BLaER1 (cell line): ENCODE data around the gene SLC7A4.
A peak's percentile ranks its signal among the peaks of the same experiment; 100 is the strongest.

Experiments used
- H3K27ac ChIP-seq: shearing (Covaris generic); formaldehyde crosslinking; 2 replicates; pipeline ENCODE4 v1.8.1; 2022
- H3K27me3 ChIP-seq: shearing (Covaris generic); formaldehyde crosslinking; 2 replicates; pipeline ENCODE4 v1.8.1; 2022
- H3K36me3 ChIP-seq: shearing (Covaris generic); formaldehyde crosslinking; 2 replicates; pipeline ENCODE4 v1.8.1; 2022
- H3K4me1 ChIP-seq: shearing (Covaris generic); formaldehyde crosslinking; 2 replicates; pipeline ENCODE4 v1.8.1; 2022
- H3K4me2 ChIP-seq: shearing (Covaris generic); formaldehyde crosslinking; 2 replicates; pipeline ENCODE4 v1.8.1; 2022
- H3K4me3 ChIP-seq: shearing (Covaris generic); formaldehyde crosslinking; 2 replicates; pipeline ENCODE4 v1.8.1; 2022
- H3K9ac ChIP-seq: shearing (Covaris generic); formaldehyde crosslinking; 2 replicates; pipeline ENCODE4 v1.8.1; 2022
- H3K9me3 ChIP-seq: shearing (Covaris generic); formaldehyde crosslinking; 2 replicates; pipeline ENCODE4 v1.8.1; 2022
- H4K20me1 ChIP-seq: shearing (Covaris generic); formaldehyde crosslinking; 2 replicates; pipeline ENCODE4 v1.8.1; 2022
- Cebpa-rat ChIP-seq: shearing (Covaris generic); IDR thresholded peaks from 2 replicates; pipeline ENCODE4 v1.8.1; 2022

Gene SLC7A4

DNA sequence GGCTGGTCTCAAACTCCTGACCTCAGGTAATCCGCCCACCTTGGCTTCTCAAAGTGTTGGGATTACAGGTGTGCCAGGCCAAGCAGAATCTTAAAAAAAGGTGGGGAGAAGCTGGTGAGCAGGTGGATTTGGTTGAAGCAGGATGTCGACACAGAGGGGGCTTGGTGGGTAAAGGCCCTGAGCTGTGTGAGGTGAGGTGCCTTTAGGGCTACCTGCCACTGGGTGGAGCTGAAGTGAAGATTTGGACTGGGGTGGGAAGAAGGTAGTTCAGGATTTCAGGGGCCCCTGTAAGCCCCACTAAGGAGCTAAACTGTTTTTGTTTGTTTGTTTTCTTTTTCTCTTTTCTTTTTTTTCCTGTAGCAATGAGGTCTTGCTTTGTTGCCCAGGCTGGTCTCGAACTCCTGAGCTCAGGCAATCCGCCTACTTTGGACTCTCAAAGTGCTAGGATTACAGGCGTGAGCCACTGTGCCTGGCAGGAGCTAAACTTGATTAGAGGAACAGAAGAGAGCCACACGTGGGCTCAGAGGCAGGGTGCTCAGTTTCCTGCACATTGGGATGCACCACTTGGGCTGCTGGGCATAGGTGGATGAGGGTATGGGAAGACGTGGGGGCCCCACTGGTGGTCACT is 11.4 kb downstream of the SLC7A4 start:
- Histone ChIP-seq H3K27me3 (no peaks in the 10 kb centered on the region), H3K4me3 (no peak overlapping the region), H3K4me1 (peaks cover 10% of the 10 kb centered on the region), H3K27ac (no peak overlapping the region), H3K9me3 (no peaks in the 10 kb centered on the region), H3K4me2 (no peak overlapping the region), H3K9ac (no peak overlapping the region), H4K20me1 (no peaks in the 10 kb centered on the region), H3K36me3 (no peaks in the 10 kb centered on the region)
- TF ChIP-seq Cebpa-rat, result no peak

DNA sequence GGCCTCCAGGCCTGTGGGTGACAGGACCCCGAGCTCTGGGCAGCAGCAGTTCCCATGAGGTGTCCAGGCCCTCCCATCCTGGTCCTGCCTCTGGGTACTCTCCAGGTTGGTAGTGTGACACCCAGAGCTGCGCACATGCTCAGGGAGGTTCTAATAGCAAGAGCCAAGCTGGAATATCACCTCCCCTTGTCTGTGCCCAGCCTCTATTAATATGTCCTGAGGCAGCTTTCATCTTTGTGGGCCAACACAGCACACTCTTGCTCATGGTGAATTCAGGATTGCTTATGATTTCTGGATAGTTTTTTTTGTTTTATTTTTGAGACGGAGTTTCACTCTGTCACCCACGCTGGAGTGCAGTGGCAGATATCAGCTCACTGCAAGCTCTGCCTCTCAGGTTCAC is 14.0 kb downstream of the SLC7A4 start:
- Histone ChIP-seq H3K27me3 (no peaks in the 10 kb centered on the region), H3K9me3 (no peaks in the 10 kb centered on the region), H3K36me3 (no peaks in the 10 kb centered on the region), H3K4me1 (peaks cover 29% of the 10 kb centered on the region), H3K4me3 (no peak overlapping the region), H4K20me1 (no peaks in the 10 kb centered on the region), H3K9ac (no peak overlapping the region), H3K4me2 (no peak overlapping the region), H3K27ac (no peak overlapping the region)
- TF ChIP-seq Cebpa-rat, result no peak

DNA sequence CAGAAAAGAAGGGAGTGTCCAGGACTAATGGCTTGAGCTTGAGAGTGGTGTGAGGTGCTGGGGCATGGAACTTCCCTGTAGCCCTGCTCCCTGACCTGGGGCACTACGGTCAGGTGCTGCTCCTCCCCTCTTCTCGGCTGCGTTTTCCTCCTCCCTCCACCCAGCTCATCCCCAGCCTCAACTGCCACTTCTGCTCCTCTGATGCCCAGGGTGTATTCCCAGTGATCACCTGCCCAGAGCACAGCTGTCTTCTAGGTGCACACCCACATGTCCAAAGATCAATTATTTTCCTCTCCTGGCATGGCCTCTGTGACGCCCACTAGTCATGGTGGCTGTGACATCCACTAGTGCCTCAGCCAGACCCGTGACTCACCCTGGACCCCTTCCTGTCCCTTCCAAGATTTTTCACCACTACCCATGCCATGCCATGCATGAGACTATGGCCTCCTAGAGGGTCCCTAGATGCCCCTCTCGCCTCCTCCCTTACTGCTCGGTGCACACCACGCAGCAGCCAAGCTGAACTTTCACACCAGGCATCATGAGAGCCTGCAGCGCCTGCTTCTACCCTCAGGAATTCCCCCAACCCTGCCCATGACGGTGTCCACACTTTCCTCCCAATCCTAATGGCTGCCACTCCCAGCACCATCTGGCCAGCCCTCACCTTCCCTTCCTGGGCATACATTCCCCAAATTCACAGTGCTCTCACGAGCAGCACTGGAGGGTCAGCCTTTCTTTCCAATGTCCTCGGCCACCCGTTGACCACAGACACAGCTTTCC is 15.5 kb downstream of the SLC7A4 start:
- Histone ChIP-seq H3K27me3 (no peaks in the 10 kb centered on the region), H3K36me3 (no peaks in the 10 kb centered on the region), H3K4me3 (no peak overlapping the region), H3K27ac (no peak overlapping the region), H4K20me1 (no peaks in the 10 kb centered on the region), H3K4me2 (no peak overlapping the region), H3K9me3 (no peaks in the 10 kb centered on the region), H3K4me1 (peaks cover 32% of the 10 kb centered on the region), H3K9ac (no peak overlapping the region)
- no peak for TF ChIP-seq Cebpa-rat

DNA sequence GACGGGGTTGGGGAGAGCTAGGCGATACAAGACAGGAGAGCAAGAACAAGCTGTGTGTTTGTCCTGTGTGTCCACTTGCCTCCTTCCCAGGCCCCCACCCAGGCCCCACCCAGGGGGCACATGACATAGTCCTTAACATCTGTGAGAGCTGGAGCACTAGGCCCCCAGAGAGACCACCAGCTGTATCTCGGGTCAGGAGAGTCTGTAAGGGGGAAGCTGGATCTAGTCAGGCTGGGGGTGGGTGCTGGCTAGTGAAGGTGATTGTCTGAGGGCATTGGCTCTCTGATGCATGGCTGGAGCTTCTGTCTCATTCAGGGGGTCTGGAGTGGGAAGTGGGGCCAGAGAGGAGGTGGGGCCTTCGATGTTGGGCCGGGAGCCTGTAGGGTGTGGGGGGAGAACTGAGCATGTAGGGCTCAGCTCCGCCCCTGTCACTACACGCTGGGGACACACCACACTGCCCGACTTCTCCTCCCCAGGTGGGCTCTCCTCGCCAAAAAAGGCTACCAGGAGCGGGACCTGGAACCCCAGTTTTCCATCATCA is 16.8 kb downstream of the SLC7A4 start:
- H3K36me3 ChIP-seq, result no peaks in the 10 kb centered on the region
- peak overlapping the region; percentile 98 for H3K4me2 ChIP-seq
- H3K4me3 ChIP-seq, result no peak overlapping the region
- no peaks in the 10 kb centered on the region for H3K27me3 ChIP-seq
- no peak for TF ChIP-seq Cebpa-rat
- H3K4me1 ChIP-seq, result peaks cover 32% of the 10 kb centered on the region
- H3K9me3 ChIP-seq, result no peaks in the 10 kb centered on the region
- 0 out of 2 replicates have a peak overlapping the region, but pooled peaks have one; percentile 26 for H3K27ac ChIP-seq
- H3K9ac ChIP-seq, result no peak overlapping the region
- H4K20me1 ChIP-seq, result peaks cover 2% of the 10 kb centered on the region; the same call in 1 of the 2 replicates

DNA sequence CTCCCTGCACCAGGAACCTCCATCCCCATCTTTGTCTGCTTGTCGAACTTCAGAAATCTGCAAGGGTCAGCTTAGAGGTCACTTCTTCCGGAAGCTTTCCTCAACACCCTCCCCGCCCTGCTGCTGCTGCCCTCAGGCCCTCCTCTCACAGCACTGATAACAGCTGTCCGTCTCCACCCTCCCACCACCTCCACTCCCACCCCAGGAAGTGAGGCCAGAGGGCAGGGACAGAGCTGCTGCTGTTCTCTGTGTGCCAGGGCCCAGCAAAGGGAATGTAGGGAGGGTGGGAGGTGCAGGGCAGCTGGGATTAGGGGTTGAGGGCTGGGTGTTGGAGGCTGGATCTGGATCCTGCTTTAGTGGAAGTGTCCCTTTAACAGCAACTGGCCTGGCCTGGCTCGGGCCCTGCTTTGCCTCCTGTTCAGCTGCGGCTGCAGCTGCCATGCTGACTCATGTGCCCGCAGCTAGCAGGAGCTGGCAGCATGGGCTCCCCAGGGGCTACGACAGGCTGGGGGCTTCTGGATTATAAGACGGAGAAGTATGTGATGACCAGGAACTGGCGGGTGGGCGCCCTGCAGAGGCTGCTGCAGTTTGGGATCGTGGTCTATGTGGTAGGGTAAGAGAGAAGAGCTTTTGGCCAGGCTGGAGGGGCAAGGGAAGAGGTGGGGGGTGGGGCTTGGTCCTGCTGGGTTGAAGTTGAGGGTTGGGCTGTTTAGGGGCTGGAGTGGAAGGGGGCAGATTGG is 17.5 kb downstream of the SLC7A4 start, which contains the start of gene P2RX6:
P2RX6 (plus strand) TSS at position 440 of the 740 bp plus-strand sequence; CDS start at position 450, 10 bp downstream.
- Histone ChIP-seq H3K36me3 (no peaks in the 10 kb centered on the region), H3K4me1 (peaks cover 32% of the 10 kb centered on the region), H3K9me3 (no peaks in the 10 kb centered on the region), H3K4me2 (peak within 1 kb of the TSS; percentile 98), H3K27ac (0 out of 2 replicates have a peak within 1 kb of the TSS, but pooled peaks have one; percentile 26), H3K4me3 (peak within 1 kb of the TSS; percentile 54), H3K9ac (no peak within 1 kb of the TSS), H4K20me1 (peaks cover 8% of the 10 kb centered on the region; the same call in 1 of the 2 replicates), H3K27me3 (no peaks in the 10 kb centered on the region)
- no peak for TF ChIP-seq Cebpa-rat

DNA sequence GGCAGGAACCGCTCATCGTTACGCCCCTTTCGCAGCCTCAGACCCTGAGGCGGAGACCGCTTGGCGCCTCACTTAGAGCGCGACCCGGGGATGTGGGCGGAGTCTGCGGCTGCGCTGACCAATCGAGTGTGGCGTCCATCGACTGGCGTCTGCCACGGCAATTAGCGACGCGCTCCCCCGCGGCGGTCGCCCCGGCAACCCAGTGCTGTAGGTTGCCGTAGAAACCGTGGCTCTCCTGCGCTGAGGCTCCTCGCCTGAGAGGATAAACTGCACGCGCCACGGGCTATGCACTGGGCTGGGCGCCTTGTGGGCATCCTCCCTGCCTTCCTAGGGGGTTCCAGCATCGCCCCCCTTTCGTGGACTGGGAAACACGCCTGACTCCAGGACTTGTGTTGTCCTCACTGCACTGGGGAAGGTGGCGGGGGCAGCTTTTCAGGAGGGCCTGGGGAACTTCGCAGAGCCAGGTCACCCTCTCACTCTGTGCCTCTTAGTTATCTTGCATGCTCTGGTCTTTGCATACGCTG is 18.1 kb downstream of the SLC7A4 start:
- H3K27ac ChIP-seq, result no peak overlapping the region
- H3K4me2 ChIP-seq, result peak overlapping the region; percentile 98
- peaks cover 10% of the 10 kb centered on the region; the same call in 1 of the 2 replicates for H4K20me1 ChIP-seq
- H3K9me3 ChIP-seq, result no peaks in the 10 kb centered on the region
- peak overlapping the region; percentile 54 for H3K4me3 ChIP-seq
- H3K36me3 ChIP-seq, result no peaks in the 10 kb centered on the region
- H3K4me1 ChIP-seq, result peaks cover 32% of the 10 kb centered on the region
- no peak for TF ChIP-seq Cebpa-rat
- H3K27me3 ChIP-seq, result no peaks in the 10 kb centered on the region
- H3K9ac ChIP-seq, result no peak overlapping the region

DNA sequence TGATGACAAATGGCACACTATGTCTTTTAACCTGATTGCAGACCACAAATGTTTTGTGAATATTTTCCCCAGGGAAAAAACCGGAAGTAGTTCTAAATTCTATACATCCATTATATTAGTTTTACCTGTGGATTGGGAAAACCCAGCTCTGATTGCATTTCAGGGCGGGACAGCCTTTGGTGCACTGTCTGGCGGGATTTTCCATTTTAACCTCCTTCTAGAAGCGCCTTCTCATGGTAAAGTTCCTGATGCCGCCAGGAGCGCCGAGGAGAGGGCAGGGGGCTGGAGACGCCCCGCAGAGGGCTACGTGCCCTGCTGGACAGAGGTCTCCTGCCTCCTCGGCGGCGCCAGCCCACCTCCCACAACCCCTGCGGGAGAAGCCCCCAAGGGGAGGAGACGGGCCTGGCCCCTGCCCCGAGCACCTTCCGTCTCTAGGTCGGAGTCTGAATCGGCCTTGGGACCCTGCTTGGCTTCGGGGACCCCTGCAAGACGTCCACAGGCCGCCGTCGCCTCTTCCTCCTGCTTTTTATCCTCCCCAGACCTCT is 18.6 kb downstream of the SLC7A4 start:
- no peak overlapping the region for H3K27ac ChIP-seq
- peak overlapping the region; percentile 98 for H3K4me2 ChIP-seq
- H3K4me3 ChIP-seq, result peak overlapping the region; percentile 54
- peaks cover 32% of the 10 kb centered on the region for H3K4me1 ChIP-seq
- no peak overlapping the region for H3K9ac ChIP-seq
- H3K9me3 ChIP-seq, result no peaks in the 10 kb centered on the region
- TF ChIP-seq Cebpa-rat, result no peak
- H4K20me1 ChIP-seq, result peaks cover 10% of the 10 kb centered on the region; the same call in 1 of the 2 replicates
- no peaks in the 10 kb centered on the region for H3K27me3 ChIP-seq
- H3K36me3 ChIP-seq, result no peaks in the 10 kb centered on the region

DNA sequence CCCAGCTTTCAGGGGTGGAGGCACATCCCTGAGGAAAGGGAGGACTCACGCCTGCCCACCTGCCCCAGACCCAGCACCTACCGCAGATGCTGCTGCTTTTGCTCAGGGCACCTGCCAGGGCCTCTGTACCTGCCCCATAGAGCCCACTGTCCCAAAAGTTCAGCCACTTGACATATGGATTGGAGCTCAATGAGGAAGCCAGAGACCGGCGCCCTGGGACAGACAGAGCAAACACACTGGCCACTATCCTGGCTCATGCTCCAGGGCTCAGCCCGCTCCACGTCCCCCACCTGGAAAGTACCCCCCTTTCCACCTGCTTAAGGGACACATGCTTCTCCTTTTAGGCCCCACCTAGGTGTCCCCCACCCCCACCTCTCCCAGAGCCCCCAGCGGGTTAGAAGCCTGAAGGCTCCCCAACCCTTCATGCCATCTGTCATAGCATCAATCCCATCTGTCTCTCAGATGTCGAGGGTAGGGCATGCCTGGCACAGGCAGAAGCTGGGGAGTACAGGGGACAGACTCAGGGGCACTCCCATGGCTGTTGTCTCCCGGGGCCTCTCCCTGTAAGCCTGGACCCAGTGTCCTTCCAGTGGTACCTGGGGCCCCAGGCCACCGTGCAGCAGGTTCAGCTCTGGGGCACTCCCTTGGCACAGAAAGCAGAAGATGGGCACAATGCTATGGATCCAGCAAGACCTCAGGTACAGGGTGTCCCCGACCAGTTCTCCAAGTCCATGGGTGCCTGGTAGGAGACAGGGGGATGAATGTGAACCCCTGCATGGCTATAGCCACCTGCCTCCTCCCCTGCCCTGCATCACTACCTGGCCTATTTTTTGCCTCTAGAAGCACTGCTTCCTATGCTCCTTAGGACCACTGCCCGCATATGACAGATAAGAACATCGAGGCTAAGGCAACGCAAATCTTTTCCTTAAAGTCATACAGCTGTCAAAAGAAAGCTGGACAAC is 19.6 kb downstream of the SLC7A4 start:
- Histone ChIP-seq H3K36me3 (no peaks in the 10 kb centered on the region), H3K27me3 (no peaks in the 10 kb centered on the region), H3K4me2 (no peak overlapping the region; the same call in 1 of the 2 replicates), H3K4me1 (peaks cover 32% of the 10 kb centered on the region), H3K4me3 (no peak overlapping the region), H3K9me3 (no peaks in the 10 kb centered on the region), H3K9ac (no peak overlapping the region), H3K27ac (no peak overlapping the region), H4K20me1 (peaks cover 10% of the 10 kb centered on the region; the same call in 1 of the 2 replicates)
- TF ChIP-seq Cebpa-rat, result no peak
